Measurements from ENCODE around the gene TAB2.

Gene TAB2

DNA sequence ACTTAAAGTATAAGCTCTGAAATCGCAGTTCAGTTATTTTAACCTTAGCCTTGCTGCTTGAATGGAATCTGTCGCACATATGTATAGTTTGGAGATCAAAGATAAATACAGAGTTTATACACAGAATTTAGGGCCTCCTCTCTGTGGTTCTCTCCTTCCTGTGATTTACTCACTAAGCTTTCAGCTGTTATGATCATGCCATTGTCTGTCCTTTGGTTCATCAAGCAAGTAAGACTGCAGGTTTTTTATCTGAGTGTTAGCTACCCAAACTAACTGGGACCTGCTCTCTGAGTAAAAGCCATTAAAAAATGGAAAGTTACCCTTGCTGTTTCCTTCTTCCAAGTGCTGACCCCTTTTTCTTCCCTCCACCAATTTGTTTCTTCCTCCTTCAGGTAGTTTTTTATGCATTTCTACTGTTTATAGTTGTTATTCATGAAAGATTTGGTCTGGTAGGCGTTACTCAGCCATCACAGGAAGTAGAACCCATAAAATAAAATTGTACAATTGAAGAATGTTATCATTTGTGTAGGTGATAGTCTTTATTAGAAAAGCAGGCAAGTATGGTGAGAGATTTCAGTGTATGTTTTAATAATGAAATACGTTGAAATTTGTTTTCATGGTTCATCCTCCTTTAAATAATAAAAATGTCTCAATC is 48.9 kb downstream of the TAB2 start:
- Mint-ChIP-seq H3K36me3 (ENCODE audit: low read depth) (peaks cover 21% of the 10 kb centered on the region), H3K9me3 (no peaks in the 10 kb centered on the region), H3K4me1 (peaks cover 16% of the 10 kb centered on the region)

GRCh38 chr6:149368065-149368464 is 50.6 kb downstream of the TAB2 start:
- H3K27ac Mint-ChIP-seq, result no peak overlapping the region
- H3K4me3 Mint-ChIP-seq, result no peak overlapping the region
- TF ChIP-seq, protein P1, sequence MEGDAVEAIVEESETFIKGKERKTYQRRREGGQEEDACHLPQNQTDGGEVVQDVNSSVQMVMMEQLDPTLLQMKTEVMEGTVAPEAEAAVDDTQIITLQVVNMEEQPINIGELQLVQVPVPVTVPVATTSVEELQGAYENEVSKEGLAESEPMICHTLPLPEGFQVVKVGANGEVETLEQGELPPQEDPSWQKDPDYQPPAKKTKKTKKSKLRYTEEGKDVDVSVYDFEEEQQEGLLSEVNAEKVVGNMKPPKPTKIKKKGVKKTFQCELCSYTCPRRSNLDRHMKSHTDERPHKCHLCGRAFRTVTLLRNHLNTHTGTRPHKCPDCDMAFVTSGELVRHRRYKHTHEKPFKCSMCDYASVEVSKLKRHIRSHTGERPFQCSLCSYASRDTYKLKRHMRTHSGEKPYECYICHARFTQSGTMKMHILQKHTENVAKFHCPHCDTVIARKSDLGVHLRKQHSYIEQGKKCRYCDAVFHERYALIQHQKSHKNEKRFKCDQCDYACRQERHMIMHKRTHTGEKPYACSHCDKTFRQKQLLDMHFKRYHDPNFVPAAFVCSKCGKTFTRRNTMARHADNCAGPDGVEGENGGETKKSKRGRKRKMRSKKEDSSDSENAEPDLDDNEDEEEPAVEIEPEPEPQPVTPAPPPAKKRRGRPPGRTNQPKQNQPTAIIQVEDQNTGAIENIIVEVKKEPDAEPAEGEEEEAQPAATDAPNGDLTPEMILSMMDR (IDR thresholded peaks at IDR 0.05; ENCODE audit: unreplicated experiment in 3 of 3), result no peak
- H3K27me3 Mint-ChIP-seq (ENCODE audit: low read depth), result no peaks in the 10 kb centered on the region
- peaks cover 16% of the 10 kb centered on the region for H3K36me3 Mint-ChIP-seq (ENCODE audit: low read depth)
- H3K9me3 Mint-ChIP-seq, result no peaks in the 10 kb centered on the region
- H3K4me1 Mint-ChIP-seq, result peaks cover 11% of the 10 kb centered on the region

More for the DNA sequence above, 48.9 kb downstream of the TAB2 start:
- no peak overlapping the region for H3K27ac Mint-ChIP-seq
- TF ChIP-seq, protein P1 (IDR thresholded peaks at IDR 0.05; ENCODE audit: unreplicated experiment in 3 of 3), result no peak
- H3K4me3 Mint-ChIP-seq, result no peak overlapping the region
- H3K27me3 Mint-ChIP-seq (ENCODE audit: low read depth), result no peaks in the 10 kb centered on the region

DNA sequence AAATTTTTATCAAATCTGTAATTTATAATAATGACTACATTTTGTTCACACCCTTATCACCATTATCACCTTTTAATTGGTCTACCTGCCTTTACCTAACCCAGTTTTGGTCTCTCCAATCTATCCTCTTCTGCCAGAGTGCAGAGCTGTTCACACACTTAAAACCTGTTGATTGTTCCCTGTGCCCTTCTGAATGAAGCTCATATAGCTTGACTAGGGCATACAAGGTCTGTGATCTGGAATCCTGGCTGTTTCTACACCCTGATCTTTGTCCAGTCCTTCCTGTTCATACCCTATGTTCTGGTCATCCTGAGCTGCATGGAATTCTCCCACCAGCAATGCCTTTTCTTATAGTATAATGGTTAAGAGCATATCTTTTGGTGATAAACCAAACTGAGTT is 53.6 kb downstream of the TAB2 start:
- peaks cover 25% of the 10 kb centered on the region for H3K36me3 Mint-ChIP-seq (ENCODE audit: low read depth)
- no peaks in the 10 kb centered on the region for H3K9me3 Mint-ChIP-seq

DNA sequence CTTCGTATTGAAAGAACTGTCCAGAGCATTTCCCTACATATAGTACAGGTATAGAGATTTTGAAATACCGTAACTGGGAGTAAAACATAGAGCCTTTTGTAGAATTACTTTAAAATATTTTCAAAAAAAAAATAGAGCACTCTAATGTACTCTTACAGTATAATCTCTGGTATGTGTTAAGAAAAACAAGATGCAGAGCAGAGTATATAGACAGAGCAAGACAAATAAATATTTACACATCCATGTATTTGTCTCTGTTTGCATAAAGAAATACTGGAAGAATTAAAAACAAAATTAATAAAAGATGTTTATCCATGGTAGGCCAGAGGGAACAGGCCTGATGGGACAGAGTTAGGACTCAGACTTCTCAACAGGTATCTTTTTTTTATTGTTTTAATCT is 54.5 kb downstream of the TAB2 start:
- peaks cover 19% of the 10 kb centered on the region for H3K4me1 Mint-ChIP-seq
- peaks cover 32% of the 10 kb centered on the region for H3K36me3 Mint-ChIP-seq (ENCODE audit: low read depth)
- H3K9me3 Mint-ChIP-seq, result no peaks in the 10 kb centered on the region
- H3K4me3 Mint-ChIP-seq, result no peak overlapping the region
- H3K27ac Mint-ChIP-seq, result no peak overlapping the region
- H3K27me3 Mint-ChIP-seq (ENCODE audit: low read depth), result no peaks in the 10 kb centered on the region
- TF ChIP-seq, protein P1 (IDR thresholded peaks at IDR 0.05; ENCODE audit: unreplicated experiment in 3 of 3), result no peak

More for the DNA sequence above, 53.6 kb downstream of the TAB2 start:
- TF ChIP-seq, protein P1 (IDR thresholded peaks at IDR 0.05; ENCODE audit: unreplicated experiment in 3 of 3), result no peak
- Mint-ChIP-seq H3K27ac (no peak overlapping the region), H3K4me3 (no peak overlapping the region), H3K27me3 (ENCODE audit: low read depth) (no peaks in the 10 kb centered on the region), H3K4me1 (peaks cover 13% of the 10 kb centered on the region)

- Mint-ChIP-seq H3K27ac (no peak overlapping the region), H3K4me1 (peaks cover 19% of the 10 kb centered on the region), H3K9me3 (peaks cover under 1% of the 10 kb centered on the region), H3K27me3 (ENCODE audit: low read depth) (no peaks in the 10 kb centered on the region), H3K4me3 (no peak overlapping the region), H3K36me3 (ENCODE audit: low read depth) (peaks cover 41% of the 10 kb centered on the region)
- TF ChIP-seq, protein P1 (IDR thresholded peaks at IDR 0.05; ENCODE audit: unreplicated experiment in 3 of 3), result no peak
Measured at GRCh38 chr6:149373511-149373910, 56.0 kb downstream of the TAB2 start.

- Mint-ChIP-seq H3K4me3 (no peak overlapping the region), H3K9me3 (peaks cover 4% of the 10 kb centered on the region), H3K4me1 (peaks cover 14% of the 10 kb centered on the region), H3K27ac (no peak overlapping the region), H3K27me3 (ENCODE audit: low read depth) (no peaks in the 10 kb centered on the region), H3K36me3 (ENCODE audit: low read depth) (peaks cover 70% of the 10 kb centered on the region)
- TF ChIP-seq, protein P1 (IDR thresholded peaks at IDR 0.05; ENCODE audit: unreplicated experiment in 3 of 3), result no peak
Measured at GRCh38 chr6:149379977-149380376, 62.5 kb downstream of the TAB2 start.
